ENCODE results near the gene PLEKHH3.
A peak's percentile ranks its signal among the peaks of the same experiment; 100 is the strongest.
"Not testable (repeated sequence)": the region's sequence is repeated elsewhere in the genome, so short reads cannot be mapped to it uniquely, and the experiment has no call there.

The PLEKHH3 gene

DNA sequence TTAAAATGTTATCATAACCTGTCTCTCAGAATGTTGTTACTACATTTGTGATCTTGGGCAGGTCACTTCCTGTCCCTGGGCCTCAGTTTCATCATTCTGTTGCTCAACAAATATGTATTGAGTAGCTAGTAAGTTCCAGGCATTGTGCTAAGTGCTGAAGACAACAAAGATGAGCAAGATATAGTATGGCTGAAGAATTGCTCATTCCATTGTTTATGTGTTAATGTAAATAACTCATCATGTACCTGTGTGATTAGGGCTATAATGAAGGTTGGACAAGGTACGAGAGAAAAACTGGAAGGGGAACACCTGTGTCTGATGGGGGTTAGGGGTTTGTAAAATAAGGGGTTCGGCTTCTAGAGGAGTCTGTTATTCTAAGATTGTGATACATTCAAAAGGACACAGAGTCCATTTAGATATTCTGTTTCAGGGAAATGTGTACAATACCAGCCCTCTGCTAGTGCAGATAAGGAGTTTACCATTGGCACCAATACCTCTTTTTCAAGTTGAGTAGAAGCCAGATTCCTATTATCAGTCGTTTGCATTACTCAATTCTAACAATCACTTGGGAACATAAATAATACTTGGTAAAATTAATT lies 47.3 kb downstream of the PLEKHH3 start:
- DNase-seq (ENCODE audit: low spot score), result no peak

DNA sequence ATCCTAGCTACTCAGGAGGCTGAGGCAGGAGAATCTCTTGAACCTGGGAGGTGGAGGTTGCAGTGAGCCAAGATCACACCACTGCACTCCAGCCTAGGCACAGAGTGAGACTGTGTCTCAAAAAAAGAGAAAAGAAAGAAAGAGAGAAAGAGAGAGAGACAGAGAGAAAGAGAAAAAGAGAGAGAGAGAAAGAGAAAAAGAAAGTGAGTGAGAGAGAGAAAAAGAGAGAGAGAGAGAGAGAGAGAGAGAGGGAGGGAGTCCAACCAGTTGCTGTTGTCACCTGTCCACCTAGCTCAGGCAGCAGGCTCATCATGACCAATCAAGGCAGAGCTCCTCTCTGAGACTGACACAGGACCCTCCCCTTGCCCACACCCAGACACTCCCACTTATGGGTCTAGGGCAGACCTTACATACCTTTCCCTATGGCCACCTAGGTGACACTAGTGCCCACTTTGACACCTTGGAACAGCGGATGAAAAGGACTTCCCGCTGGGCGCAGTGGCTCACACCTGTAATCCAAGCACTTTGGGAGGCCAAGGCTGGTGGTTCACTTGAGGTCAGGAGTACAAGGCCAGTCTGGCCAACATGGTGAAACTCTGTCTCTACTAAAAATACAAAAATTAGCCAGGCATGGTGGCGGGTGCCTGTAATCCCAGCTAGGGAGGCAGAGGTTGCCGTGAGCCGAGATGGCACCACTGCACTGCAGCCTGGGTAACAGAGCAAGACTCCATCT lies 49.6 kb downstream of the PLEKHH3 start:
- not testable (repeated sequence) for DNase-seq (ENCODE audit: low spot score)

GRCh38 chr17:42623732-42624596 lies 52.8 kb downstream of the PLEKHH3 start:
- DNase-seq (ENCODE audit: low spot score), result peak; percentile 85

- no peak for DNase-seq (ENCODE audit: low spot score)
Measured at GRCh38 chr17:42623271-42623670, 53.5 kb downstream of the PLEKHH3 start.

GRCh38 chr17:42621987-42622386 lies 54.8 kb downstream of the PLEKHH3 start:
- not testable (repeated sequence) for DNase-seq (ENCODE audit: low spot score)

GRCh38 chr17:42618442-42619150 lies 58.2 kb downstream of the PLEKHH3 start:
- peak; percentile 82 for DNase-seq (ENCODE audit: low spot score)

GRCh38 chr17:42617956-42618431 lies 58.8 kb downstream of the PLEKHH3 start:
- DNase-seq (ENCODE audit: low spot score), result no peak

Data from SW480 (cell line).